Endothelial cell of hepatic sinusoid (primary cell): ENCODE measurements around the gene PRR14.
"Not testable (repeated sequence)": the region's sequence is repeated elsewhere in the genome, so short reads cannot be mapped to it uniquely, and the experiment has no call there.

Experiments used
- in situ Hi-C: cut with HindIII; loops from 2 replicates; pipeline ENCODE4 v1.10.0; 2017; ENCODE audit warnings: low sequenced_read_pairs

Gene PRR14

DNA sequence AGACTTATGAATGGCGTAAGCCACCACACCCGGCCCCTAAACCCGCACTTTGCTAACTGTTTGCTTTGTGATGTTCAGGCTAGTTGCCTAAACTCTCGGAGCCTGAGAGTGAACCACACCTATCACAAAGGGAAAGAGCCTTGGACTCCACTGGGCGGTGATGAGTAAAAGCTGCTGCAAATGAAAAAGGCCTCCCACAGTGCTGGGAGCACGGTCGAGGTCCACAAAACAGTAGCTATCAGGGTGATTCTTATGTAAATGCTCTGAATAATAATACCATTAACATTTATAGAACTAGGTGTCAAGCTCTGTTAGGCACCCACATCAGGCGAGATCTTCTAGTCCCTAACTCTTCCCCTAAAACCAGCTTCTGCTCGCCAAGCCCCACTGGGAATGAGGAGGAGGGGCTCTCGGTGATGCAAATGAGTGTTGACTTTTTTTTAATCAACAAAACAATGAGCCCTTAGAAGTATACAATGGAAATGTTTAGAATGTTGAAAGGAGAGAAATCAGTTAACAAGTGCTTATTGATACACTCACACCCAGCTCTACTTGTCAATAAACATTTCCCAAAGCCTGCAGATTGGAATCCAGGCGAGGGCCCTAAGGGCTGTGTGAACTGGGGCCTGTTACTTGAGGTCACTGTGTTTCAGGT, 27.3 kb downstream of the PRR14 start:
- in situ Hi-C loops = no loop called here

DNA sequence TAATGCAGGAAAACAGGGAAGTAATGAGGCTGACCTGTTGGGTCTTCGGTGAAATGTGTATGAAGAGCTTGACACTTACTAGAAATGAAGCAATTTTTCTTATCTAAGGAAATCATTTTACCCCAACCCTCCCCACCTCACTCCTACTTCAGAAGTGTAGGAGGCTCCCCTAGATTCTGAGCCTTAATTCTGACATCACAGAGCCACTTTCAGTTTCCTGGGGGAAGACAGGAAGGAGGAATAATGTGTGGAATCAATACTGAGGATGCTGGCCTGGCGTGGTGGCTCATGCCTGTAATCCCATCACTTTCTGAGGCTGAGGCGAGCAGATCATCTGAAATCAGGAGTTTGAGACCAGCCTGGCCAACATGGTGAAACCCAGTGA, 27.8 kb downstream of the PRR14 start:
- in situ Hi-C loops = no loop called here

GRCh38 chr16:30680326-30680725, 29.6 kb downstream of the PRR14 start:
- in situ Hi-C loops = no loop called here

DNA sequence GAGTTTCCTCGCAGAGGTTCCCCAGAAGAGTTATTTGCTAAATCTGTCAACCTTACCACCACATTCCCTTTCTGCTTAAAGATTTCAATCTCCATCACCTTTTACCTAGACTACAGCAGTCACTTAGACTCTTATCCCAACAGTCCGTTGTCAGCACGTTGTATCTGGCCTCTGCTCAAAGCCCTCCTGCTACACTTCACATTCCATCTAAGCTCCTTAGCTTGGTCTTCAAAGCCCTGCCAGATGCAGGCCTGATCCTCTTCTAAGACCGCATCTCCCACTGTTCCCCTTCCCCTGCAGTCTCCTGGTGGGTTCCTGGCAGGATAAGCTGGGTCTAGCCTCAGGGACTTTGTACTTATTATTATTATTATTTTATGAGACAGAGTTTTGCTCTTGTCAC, 37.9 kb downstream of the PRR14 start:
- in situ Hi-C loops = no loop called here

DNA sequence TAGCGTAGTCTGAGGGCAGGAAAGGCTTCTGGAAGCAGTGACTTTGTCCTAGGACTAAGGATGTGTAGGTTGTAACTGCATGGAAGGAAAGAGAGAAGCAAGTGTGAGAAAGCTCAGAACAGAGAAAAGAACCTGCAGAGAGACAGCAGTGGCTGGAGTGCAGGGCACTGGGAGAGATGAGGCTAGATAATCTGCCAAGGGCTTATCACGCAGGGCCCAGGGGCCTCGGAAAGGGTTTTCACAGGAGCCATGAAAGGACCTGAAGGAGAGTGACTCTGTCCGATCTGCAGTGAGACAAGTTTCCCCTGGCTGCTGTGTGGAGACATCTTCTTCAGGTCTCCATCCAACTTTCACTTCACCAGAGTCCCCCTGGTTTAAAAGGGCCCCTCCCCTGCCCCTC, 41.1 kb downstream of the PRR14 start:
- in situ Hi-C loops = loop anchor here (5.0 kb wide), 1 partner anchor 60 kb away; no protein-coding TSS in a partner anchor

DNA sequence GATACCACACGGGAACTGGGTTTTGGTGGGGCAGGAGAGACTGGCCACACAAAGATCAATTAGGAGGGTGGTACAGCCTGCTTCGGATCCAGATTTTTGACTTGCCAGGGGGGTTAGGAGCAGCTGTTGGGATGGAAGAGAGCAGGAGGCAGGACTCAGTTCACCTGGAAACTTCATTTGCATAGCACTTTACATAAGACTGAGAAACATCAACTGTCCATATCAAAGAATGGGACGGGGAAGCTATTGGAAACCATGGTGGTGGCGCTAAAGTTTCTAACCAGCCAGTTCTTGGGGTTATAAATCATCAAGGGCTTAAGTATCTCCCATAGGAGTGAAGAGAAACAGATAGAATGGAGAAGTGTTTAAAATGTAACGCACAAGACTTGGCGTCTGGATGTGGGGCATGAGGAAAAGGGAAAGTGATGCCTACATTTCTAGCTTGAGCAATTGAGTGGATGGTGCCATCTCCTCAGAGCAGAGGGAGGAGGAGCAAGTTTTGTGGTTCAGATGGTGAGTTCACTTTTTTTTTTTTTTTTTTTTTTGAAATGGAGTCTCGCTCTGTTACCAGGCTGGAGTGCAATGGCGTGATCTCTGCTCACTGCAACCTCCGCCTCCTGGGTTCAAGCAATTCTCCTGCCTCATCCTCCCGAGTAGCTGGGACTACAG, 41.8 kb downstream of the PRR14 start:
- in situ Hi-C loops = loop anchor here (5.0 kb wide), 1 partner anchor 60 kb away; no protein-coding TSS in a partner anchor

DNA sequence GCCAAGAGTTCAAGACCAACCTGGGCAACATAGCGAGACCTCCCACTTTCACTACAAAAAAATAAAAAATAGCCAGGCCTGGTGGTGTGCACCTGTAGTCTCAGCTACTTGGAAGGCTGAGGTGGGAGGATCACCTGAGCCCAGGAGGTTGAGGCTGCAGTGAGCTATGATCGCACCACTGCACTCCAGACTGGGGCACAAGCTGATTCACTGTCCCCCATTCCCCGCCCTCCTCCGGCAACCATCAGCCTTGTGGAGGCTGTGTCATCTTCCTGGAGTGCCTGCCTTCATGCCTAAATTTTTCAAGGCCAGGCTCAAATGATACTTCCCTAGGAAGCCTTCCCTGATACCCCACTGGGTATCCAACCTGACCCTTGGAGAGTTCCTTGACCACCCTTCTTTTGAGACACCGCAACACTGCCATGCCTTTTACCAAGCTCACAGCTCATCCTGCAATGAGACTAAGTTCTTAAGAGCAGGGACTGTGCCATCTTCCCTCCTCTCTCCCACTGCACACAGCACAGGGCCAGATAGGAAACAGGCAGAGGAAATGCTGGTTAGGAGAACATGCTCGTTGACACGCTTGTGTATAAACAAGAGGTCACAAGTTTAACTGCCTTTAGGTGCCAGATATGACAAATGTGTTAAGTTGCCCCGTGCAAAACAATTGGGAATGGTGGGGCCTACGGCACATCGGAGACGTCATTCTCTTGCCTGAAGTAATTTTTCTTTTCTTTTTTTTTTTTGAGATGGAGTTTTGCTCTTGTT, 44.4 kb downstream of the PRR14 start:
- in situ Hi-C loops = loop anchor here (5.0 kb wide), 1 partner anchor 63 kb away; no protein-coding TSS in a partner anchor

- in situ Hi-C loops = not testable (repeated sequence)
These were observed 45.9 kb downstream of the PRR14 start for GRCh38 chr16:30696646-30697045.

- in situ Hi-C loops = no loop called here
These were observed 46.7 kb downstream of the PRR14 start for GRCh38 chr16:30697264-30698138.

DNA sequence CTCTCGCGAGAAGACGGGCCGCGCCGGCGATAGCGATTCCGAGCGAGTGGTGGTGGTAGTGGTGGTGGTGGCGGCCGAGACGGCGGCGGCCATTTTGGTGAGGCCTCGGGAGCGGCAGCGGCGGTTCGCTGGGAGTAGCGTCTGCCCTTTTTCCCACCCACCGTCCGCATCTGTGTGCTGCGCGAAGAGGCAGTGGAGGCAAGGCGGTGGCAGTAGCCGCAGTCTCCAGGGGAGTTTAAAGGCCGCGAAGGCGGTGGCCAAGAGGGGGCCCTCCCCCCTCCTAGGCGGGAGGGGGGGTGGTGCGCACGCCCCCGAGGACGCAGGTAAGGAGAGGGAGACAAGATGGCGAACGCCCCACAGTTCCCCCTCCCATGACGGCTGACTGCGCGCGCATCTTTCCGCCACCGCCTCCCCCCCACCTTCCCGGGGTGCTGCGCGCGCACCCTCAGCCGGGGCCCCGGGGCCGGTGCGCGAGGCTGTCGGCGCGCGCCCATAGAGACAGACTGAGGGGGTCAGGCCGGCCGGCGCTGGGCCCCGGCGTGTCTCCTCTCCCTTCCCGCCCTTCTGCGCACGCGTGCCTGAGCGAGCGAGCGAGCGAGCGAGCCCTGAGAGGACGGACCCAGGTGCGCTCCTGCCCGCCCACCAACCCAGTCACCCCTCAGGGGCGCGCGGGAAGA, 47.5 kb downstream of the PRR14 start:
- in situ Hi-C loops = no loop called here

DNA sequence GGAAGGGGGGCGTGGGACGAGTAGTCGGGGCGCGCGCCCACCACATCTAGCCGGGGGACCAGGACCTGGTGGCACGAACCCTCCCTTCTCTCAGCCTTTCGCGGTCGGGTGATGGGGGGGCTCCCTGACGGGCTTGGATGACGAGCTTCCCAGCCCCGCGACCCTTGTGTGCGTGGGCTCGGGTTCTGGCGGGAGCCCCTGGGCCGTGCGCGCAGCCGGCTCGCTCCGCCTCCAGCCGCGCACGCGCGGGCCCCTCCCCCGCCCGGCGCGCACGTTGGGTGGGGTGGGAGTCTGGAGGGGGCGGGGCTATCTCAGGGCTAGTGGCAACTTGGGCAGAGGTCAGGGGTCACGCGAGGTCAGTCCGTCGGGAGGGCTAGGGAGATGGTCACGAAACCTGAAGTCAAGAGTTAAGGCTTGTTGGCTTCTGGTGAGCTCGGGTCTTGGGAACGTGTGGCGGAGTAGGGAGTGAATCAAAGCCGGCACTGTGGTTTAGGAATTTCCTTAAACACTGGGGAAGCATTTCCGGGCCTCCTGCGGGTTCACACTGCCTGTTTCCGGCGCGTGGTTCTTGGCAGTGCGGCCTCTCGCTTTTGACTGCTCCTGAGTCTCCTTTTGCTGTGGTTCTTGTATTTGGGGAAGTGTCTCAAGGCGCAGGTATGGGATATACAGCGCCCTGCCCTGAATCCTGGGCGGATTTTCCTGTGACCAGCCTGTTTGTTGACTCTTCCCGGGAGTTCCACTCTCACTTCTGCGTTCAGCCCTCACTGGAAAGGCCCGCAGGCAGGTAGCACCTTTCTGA, 48.3 kb downstream of the PRR14 start, which contains the start of gene SRCAP:
Gene SRCAP, plus strand, starts transcription at position 356 of the 799 bp plus-strand sequence. CDS start 1,654 bp downstream, outside the sequence.
- in situ Hi-C loops = no loop called here

GRCh38 chr16:30699615-30700099, 48.9 kb downstream of the PRR14 start:
- in situ Hi-C loops = no loop called here

GRCh38 chr16:30700491-30700890, 49.7 kb downstream of the PRR14 start:
- in situ Hi-C loops = no loop called here

GRCh38 chr16:30700971-30701370, 50.2 kb downstream of the PRR14 start:
- in situ Hi-C loops = no loop called here

- in situ Hi-C loops = not testable (repeated sequence)
These were observed 52.3 kb downstream of the PRR14 start for GRCh38 chr16:30703071-30703470.

GRCh38 chr16:30703971-30704370, 53.2 kb downstream of the PRR14 start:
- in situ Hi-C loops = no loop called here
